Adipocyte (in vitro differentiated cells): ENCODE results near the gene UNC45A.
"Not testable (repeated sequence)": the region's sequence is repeated elsewhere in the genome, so short reads cannot be mapped to it uniquely, and the experiment has no call there.

Experiments
- DNase-seq: peaks from one replicate; pipeline ENCODE4 v3.0.0-alpha.2; 2015; ENCODE audit warnings: low read depth
- H3K27me3 ChIP-seq: replicated peaks from 2 replicates; pipeline ENCODE4 v1.7.0; 2013; ENCODE audit warnings: mild to moderate bottlenecking, low read length, moderate library complexity; ENCODE audit not compliant: control insufficient read depth, insufficient read depth
- H3K36me3 ChIP-seq: 2 replicates; pipeline ENCODE4 v1.7.0; 2013; ENCODE audit warnings: low read length, mild to moderate bottlenecking, moderate library complexity; ENCODE audit not compliant: control insufficient read depth, insufficient read depth, severe bottlenecking
- H3K4me1 ChIP-seq: 2 replicates; pipeline ENCODE4 v1.7.0; 2013; ENCODE audit warnings: mild to moderate bottlenecking, low read length, moderate library complexity; ENCODE audit not compliant: control insufficient read depth, insufficient read depth
- H3K4me3 ChIP-seq: 2 replicates; pipeline ENCODE4 v1.7.0; 2013; ENCODE audit warnings: mild to moderate bottlenecking, low read length, moderate library complexity
- H3K9ac ChIP-seq: 2 replicates; pipeline ENCODE4 v1.7.0; 2013; ENCODE audit warnings: mild to moderate bottlenecking, low read length, moderate library complexity
- H3K9me3 ChIP-seq: 2 replicates; pipeline ENCODE4 v1.7.0; 2013; ENCODE audit warnings: mild to moderate bottlenecking, low read length, moderate library complexity; ENCODE audit not compliant: control insufficient read depth

Gene UNC45A

GRCh38 chr15:90906181-90906849, 28.8 kb upstream of the UNC45A start:
- Histone ChIP-seq H3K4me3 (no peak overlapping the region), H3K9me3 (no peaks in the 10 kb centered on the region), H3K9ac (no peak overlapping the region), H3K36me3 (peaks cover 37% of the 10 kb centered on the region), H3K4me1 (peaks cover 27% of the 10 kb centered on the region), H3K27me3 (no peaks in the 10 kb centered on the region)
- DNase-seq: no peak

- peaks cover 45% of the 10 kb centered on the region for H3K36me3 ChIP-seq
- H3K9me3 ChIP-seq: no peaks in the 10 kb centered on the region
- H3K4me1 ChIP-seq: peaks cover 20% of the 10 kb centered on the region
- H3K27me3 ChIP-seq: no peaks in the 10 kb centered on the region
- no peak overlapping the region for H3K4me3 ChIP-seq
- no peak for DNase-seq
- no peak overlapping the region for H3K9ac ChIP-seq
These were observed 27.9 kb upstream of the UNC45A start for GRCh38 chr15:90907051-90907660.

GRCh38 chr15:90907838-90908507, 27.1 kb upstream of the UNC45A start:
- DNase-seq: no peak
- H3K9me3 ChIP-seq: no peaks in the 10 kb centered on the region
- no peak overlapping the region for H3K4me3 ChIP-seq
- peaks cover 53% of the 10 kb centered on the region for H3K36me3 ChIP-seq
- H3K9ac ChIP-seq: peak overlapping the region; percentile 17
- peaks cover 20% of the 10 kb centered on the region for H3K4me1 ChIP-seq
- H3K27me3 ChIP-seq: no peaks in the 10 kb centered on the region

GRCh38 chr15:90909449-90909848, 25.6 kb upstream of the UNC45A start:
- not testable (repeated sequence) for H3K9me3 ChIP-seq, H3K4me3 ChIP-seq, DNase-seq, H3K9ac ChIP-seq, H3K27me3 ChIP-seq
- peaks cover 66% of the 10 kb centered on the region for H3K36me3 ChIP-seq
- peaks cover 14% of the 10 kb centered on the region for H3K4me1 ChIP-seq

DNA sequence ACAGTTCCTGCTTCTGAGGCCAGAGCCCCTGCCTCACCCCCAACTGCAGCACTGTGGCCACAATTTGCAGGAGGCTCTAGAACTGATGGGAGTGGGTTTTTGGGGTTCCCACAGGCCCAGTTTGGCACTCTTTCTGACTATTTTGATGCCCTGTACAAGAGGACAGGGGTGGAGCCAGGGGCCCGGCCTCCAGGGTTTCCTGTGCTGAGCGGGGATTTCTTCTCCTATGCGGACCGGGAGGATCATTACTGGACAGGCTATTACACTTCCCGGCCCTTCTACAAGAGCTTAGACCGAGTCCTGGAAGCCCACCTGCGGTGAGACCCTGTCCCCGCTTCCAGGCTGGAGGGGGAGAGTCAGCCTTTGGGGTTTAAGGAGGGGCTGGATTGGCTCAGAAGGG, 25.1 kb upstream of the UNC45A start:
- peaks cover 71% of the 10 kb centered on the region for H3K36me3 ChIP-seq
- peaks cover 14% of the 10 kb centered on the region for H3K4me1 ChIP-seq
- no peak overlapping the region for H3K4me3 ChIP-seq

DNA sequence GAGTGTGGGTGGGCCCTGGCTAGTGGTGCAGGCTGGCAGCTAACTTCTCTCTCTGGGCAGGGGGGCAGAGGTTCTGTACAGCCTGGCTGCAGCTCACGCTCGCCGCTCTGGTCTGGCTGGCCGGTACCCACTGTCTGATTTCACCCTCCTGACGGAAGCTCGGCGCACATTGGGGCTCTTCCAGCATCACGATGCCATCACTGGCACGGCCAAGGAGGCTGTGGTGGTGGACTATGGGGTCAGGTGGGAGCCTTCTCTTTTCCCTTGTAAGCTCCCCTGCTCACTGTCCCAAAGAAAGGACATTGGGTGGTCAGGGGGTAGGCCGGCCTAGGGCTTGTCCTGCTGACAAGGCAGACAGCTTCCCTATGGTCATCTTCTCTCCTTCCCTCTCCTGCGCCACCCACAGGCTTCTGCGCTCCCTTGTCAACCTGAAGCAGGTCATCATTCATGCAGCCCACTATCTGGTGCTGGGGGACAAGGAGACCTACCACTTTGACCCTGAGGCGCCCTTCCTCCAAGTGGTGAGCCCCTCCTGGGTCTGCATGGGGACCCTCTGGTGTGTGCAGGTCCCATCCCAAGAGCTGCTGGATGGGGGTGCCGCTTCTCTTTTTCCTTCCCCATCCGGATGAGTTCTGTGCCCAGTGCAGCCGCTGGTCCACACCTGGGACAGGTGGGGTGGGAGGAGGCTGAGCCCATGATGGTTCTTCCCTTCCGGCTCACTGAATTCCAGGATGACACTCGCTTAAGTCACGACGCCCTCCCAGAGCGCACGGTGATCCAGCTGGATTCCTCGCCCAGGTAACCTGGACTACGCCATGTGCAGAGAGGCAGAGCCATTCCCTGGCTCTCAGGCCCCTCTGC, 24.4 kb upstream of the UNC45A start:
- H3K27me3 ChIP-seq: no peaks in the 10 kb centered on the region
- no peaks in the 10 kb centered on the region for H3K9me3 ChIP-seq
- peaks cover 14% of the 10 kb centered on the region for H3K4me1 ChIP-seq
- H3K9ac ChIP-seq: no peak overlapping the region
- peaks cover 71% of the 10 kb centered on the region for H3K36me3 ChIP-seq
- DNase-seq: no peak
- no peak overlapping the region for H3K4me3 ChIP-seq

More for the DNA sequence above, 25.1 kb upstream of the UNC45A start:
- DNase-seq: no peak
- Histone ChIP-seq H3K9ac (no peak overlapping the region), H3K9me3 (no peaks in the 10 kb centered on the region), H3K27me3 (no peaks in the 10 kb centered on the region)

DNA sequence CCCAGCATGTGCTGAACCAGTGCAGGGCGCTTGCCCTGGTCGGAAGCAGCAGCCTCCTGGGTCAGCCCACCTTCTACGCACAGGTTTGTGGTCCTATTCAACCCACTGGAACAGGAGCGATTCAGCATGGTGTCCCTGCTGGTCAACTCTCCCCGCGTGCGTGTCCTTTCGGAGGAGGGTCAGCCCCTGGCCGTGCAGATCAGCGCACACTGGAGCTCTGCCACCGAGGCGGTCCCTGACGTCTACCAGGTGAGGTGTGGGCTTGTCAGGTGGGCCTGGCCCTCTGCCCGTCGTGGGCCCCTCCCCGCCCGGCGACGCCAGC, 23.8 kb upstream of the UNC45A start:
- Histone ChIP-seq H3K4me3 (no peak overlapping the region), H3K27me3 (no peaks in the 10 kb centered on the region), H3K36me3 (peaks cover 71% of the 10 kb centered on the region), H3K9ac (no peak overlapping the region), H3K9me3 (no peaks in the 10 kb centered on the region), H3K4me1 (peaks cover 14% of the 10 kb centered on the region)
- DNase-seq: no peak

DNA sequence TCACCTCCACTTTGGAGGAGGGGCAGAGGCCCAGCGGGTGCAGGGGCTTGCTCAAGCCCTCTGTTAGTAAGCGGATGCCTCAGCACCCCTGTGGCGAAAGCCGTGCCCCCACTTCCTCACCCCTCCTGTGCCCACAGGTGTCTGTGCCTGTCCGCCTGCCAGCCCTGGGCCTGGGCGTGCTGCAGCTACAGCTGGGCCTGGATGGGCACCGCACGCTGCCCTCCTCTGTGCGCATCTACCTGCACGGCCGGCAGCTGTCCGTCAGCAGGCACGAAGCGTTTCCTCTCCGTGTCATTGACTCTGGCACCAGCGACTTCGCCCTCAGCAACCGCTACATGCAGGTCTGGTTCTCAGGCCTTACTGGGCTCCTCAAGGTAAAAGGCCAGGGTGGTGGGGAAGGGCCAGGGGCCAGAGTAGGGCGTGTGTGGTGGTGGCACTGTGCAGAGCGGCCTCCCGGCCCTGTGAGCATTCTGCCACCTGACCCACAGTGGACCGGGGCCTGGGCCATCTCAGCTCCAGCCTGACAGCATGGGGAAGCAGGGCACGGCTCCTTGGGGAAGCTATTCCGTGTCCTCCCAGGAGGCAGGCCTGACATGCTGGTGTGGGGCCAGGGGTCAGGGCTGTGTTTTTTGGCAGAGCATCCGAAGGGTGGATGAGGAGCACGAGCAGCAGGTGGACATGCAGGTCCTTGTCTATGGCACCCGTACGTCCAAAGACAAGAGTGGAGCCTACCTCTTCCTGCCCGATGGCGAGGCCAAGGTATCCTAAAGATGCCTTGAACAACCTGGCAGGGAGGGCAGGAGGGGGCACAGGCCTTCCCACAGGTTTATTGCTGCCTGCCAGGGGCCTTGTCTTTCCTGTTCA, 22.9 kb upstream of the UNC45A start:
- H3K4me1 ChIP-seq: peaks cover 12% of the 10 kb centered on the region
- peaks cover 71% of the 10 kb centered on the region for H3K36me3 ChIP-seq
- no peaks in the 10 kb centered on the region for H3K9me3 ChIP-seq

GRCh38 chr15:90912770-90913075, 22.4 kb upstream of the UNC45A start:
- peaks cover 6% of the 10 kb centered on the region for H3K4me1 ChIP-seq
- no peaks in the 10 kb centered on the region for H3K27me3 ChIP-seq
- H3K9ac ChIP-seq: no peak overlapping the region
- H3K36me3 ChIP-seq: peaks cover 74% of the 10 kb centered on the region
- no peak for DNase-seq
- no peak overlapping the region for H3K4me3 ChIP-seq
- H3K9me3 ChIP-seq: no peaks in the 10 kb centered on the region

More for the DNA sequence above, 22.9 kb upstream of the UNC45A start:
- DNase-seq: no peak
- Histone ChIP-seq H3K4me3 (no peak overlapping the region), H3K27me3 (no peaks in the 10 kb centered on the region), H3K9ac (no peak overlapping the region)

- Histone ChIP-seq H3K4me1 (no peaks in the 10 kb centered on the region), H3K9me3 (no peaks in the 10 kb centered on the region), H3K27me3 (no peaks in the 10 kb centered on the region), H3K36me3 (peaks cover 81% of the 10 kb centered on the region), H3K9ac (no peak overlapping the region), H3K4me3 (no peak overlapping the region)
- DNase-seq: no peak
These were observed 21.6 kb upstream of the UNC45A start for GRCh38 chr15:90913398-90913944.
